Measurements from ENCODE around the gene COG1. TPM values are rescaled to one million over a fixed set of nuclear protein-coding genes. Genes with fewer than 3 reads are reported as not detected.

The COG1 gene
- total RNA-seq, 1 experiment from 2014 or later = 26.5 TPM

DNA sequence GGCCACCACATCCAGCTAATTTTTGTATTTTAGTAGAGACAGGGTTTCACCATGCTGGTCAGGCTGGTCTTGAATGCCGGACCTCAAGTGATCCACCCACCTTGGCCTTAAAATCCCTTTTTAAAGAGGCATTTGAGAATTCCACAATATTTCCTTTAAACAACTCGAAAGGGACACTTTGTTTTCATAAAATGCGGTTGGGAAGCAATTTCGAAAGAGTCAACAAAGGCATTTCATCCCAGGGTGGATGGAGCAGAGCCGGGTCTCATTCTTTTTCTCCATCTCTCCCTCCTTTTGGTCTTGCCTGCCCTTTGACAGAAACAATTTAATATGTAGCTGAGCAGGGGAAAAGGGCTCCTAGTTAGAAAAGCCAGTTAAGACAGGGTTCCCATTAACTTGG, 13.5 kb upstream of the COG1 start:
- Histone ChIP-seq H3K23ac (ENCODE audit: insufficient read length, low read depth, low read length) (no peak overlapping the region), H2BK12ac (ENCODE audit: insufficient read length, low read depth, low read length) (no peak overlapping the region), H3K9me3 (ENCODE audit: control insufficient read depth, low read depth, low read length) (no peaks in the 10 kb centered on the region), H4K91ac (ENCODE audit: insufficient read length, low read depth, low read length) (no peak overlapping the region), H3K9ac (ENCODE audit: extremely low read depth, insufficient read length, low read length) (no peak overlapping the region), H4K20me1 (ENCODE audit: control insufficient read depth, insufficient read depth, insufficient read length) (no peaks in the 10 kb centered on the region), H3K18ac (ENCODE audit: insufficient read length, low read depth, low read length) (no peak overlapping the region), H3K27ac (ENCODE audit: insufficient read length, low read depth, low read length) (no peak overlapping the region), H3K4me1 (ENCODE audit: insufficient read depth, low read length) (no peaks in the 10 kb centered on the region), H3K79me2 (ENCODE audit: insufficient read depth, low read length) (no peaks in the 10 kb centered on the region), H3K79me1 (ENCODE audit: insufficient read depth, low read depth, low read length, poor library complexity, severe bottlenecking) (no peaks in the 10 kb centered on the region), H4K5ac (ENCODE audit: insufficient read length, low read depth, low read length) (no peak overlapping the region), H3K56ac (ENCODE audit: insufficient read length, low read depth, low read length) (no peak overlapping the region), H4K8ac (replicated peaks; ENCODE audit: insufficient read length, low read depth, low read length) (no peak overlapping the region), H3T11ph (ENCODE audit: low read length) (no peak overlapping the region), H2AFZ (ENCODE audit: low read length) (no peak overlapping the region), H2BK120ac (ENCODE audit: low read depth, low read length, poor library complexity, severe bottlenecking) (no peak overlapping the region), H2AK5ac (ENCODE audit: insufficient read length, low read length) (no peak overlapping the region), H3K4me2 (ENCODE audit: insufficient read depth, insufficient read length, low read length) (no peak overlapping the region), H3K27me3 (ENCODE audit: insufficient read depth, low read length) (no peaks in the 10 kb centered on the region), H3K23me2 (ENCODE audit: insufficient read length, low read depth, low read length, poor library complexity, severe bottlenecking) (no peaks in the 10 kb centered on the region), H3K4ac (ENCODE audit: low read depth, low read length) (no peak overlapping the region), H2BK15ac (ENCODE audit: low read depth, low read length) (no peak overlapping the region), H2BK5ac (ENCODE audit: insufficient read length, low read length) (no peak overlapping the region), H3K14ac (ENCODE audit: insufficient read depth, low read length) (no peak overlapping the region), H2BK20ac (ENCODE audit: low read depth, low read length, poor library complexity, severe bottlenecking) (no peak overlapping the region)
- no CpG with 5 or more reads among the region's 5 CpGs for WGBS (ENCODE audit: extremely low coverage, insufficient read length, low lambda C conversion rate)
- Mint-ChIP-seq H3K9me3 (no peaks in the 10 kb centered on the region), H3K27ac (peak overlapping the region in 1 of 3 experiments; percentile 77; a peak in 2 of 7 replicates), H3K27me3 (ENCODE audit: low read depth) (no peaks in the 10 kb centered on the region), H3K4me1 (no peaks in the 10 kb centered on the region), H3K36me3 (ENCODE audit: insufficient read depth in 1 of 3, low read depth in 3 of 3) (peaks cover 3 to 7% (median 4%) of the 10 kb centered on the region in 3 experiments; a peak in 4 of 7 replicates), H3K4me3 (no peak overlapping the region)
- no peak for DNase-seq
- TF ChIP-seq, protein P1, sequence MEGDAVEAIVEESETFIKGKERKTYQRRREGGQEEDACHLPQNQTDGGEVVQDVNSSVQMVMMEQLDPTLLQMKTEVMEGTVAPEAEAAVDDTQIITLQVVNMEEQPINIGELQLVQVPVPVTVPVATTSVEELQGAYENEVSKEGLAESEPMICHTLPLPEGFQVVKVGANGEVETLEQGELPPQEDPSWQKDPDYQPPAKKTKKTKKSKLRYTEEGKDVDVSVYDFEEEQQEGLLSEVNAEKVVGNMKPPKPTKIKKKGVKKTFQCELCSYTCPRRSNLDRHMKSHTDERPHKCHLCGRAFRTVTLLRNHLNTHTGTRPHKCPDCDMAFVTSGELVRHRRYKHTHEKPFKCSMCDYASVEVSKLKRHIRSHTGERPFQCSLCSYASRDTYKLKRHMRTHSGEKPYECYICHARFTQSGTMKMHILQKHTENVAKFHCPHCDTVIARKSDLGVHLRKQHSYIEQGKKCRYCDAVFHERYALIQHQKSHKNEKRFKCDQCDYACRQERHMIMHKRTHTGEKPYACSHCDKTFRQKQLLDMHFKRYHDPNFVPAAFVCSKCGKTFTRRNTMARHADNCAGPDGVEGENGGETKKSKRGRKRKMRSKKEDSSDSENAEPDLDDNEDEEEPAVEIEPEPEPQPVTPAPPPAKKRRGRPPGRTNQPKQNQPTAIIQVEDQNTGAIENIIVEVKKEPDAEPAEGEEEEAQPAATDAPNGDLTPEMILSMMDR (conservative IDR thresholded peaks at IDR 0.05) = no peak
